VCaP (cell line): ENCODE data around the gene ATP11A.

ENCODE experiments used
- H3K27ac ChIP-seq: fragments of 450-650 bp; 2 replicates; pipeline ENCODE4 v1.5.1; 2017
- CTCF ChIP-seq: fragments of 450-650 bp; conservative IDR thresholded peaks from 2 replicates; pipeline ENCODE4 v1.5.1; 2017; ENCODE audit warnings: mild to moderate bottlenecking, moderate library complexity

ATP11A gene

GRCh38 chr13:112887557-112887991 is 197.7 kb downstream of the ATP11A start:
- no peak overlapping the region for H3K27ac ChIP-seq
- TF ChIP-seq CTCF: no peak

- no peak overlapping the region for H3K27ac ChIP-seq
- TF ChIP-seq CTCF: no peak
Observed at GRCh38 chr13:112888238-112889111, 198.6 kb downstream of the ATP11A start.

GRCh38 chr13:112889351-112890290 is 199.8 kb downstream of the ATP11A start:
- TF ChIP-seq CTCF: no peak

GRCh38 chr13:112890316-112891145 is 200.7 kb downstream of the ATP11A start:
- no peak overlapping the region for H3K27ac ChIP-seq
- no peak for TF ChIP-seq CTCF

More at GRCh38 chr13:112889351-112890290, 199.8 kb downstream of the ATP11A start:
- H3K27ac ChIP-seq: no peak overlapping the region

GRCh38 chr13:112891477-112892401 is 201.9 kb downstream of the ATP11A start:
- no peak for TF ChIP-seq CTCF
- H3K27ac ChIP-seq: no peak overlapping the region

- no peak for TF ChIP-seq CTCF
- peak overlapping the region; percentile 63 for H3K27ac ChIP-seq
Observed at GRCh38 chr13:112892426-112893206, 202.8 kb downstream of the ATP11A start.
